ENCODE measurements around the gene CES5A.
"Not testable (repeated sequence)": the region's sequence is repeated elsewhere in the genome, so short reads cannot be mapped to it uniquely, and the experiment has no call there.

Gene CES5A

DNA sequence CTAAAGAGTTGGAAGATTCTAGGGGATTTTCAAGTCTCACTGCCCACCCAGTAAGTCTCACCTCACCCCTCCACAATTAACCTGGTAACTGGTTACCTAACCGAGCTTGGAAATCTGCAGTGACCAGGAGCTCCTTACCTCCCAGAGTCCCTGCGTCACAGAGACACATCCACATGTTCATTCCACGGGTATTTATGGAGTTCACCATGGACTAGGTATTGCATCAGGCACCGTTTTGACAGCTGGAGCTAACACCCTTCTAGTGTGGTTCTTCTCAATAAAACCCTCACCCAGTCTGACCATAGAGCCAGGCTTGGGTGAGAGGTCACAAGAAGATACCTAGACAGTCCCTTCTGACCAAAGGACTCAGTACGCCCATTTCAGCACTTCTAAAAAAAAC, 2.1 kb downstream of the CES5A start:
- DNase-seq (ENCODE audit: low spot score): no peak

DNA sequence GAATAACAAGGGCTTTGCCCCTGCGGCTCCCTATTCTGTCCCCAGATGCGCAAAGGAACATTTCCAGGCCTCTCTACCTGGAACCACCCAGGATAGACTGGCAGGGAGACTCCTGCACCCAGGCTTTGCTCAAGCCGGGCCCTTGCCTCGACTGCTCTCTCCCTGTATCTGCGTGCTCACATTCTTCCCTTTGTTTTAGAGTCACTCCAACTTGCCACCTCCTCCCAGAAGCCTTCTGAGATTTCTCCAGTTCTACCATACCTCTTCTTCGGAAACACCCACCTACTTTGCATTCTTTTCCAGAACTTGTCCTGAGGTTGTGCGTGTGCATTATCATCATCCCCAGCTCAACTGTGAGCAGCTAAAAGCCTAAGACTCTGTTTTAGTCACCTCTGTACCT, 3.0 kb downstream of the CES5A start:
- DNase-seq (ENCODE audit: low spot score): no peak

DNA sequence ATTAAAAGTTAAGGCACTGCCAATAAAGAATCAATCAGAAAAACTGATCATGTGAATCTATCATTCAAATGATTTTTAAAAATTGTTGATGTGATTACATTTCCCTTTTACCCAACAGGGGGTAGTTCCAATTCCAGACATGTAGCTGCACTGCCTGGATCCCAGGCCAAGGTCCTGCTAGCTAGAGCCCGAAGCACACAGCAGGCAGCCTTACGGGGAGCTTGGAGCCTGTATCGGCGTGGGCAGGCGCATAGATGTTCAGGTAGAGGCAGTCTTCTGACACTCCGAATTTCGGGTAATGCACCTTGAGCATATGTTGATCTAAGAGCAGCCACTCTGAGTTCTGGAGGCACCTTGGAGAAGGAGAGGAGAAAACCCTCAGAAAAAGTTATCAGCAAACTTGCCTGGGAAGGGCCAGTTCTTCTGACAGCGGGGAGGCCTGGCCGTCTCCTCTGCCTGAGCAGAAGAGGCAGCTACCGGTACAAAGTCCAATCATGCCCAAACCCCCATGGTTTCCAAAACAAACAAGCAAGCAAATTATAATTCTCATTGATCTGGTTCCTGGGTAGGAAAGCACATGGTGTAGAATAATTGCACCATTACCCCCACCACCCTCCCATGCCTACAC, 3.6 kb downstream of the CES5A start:
- no peak for DNase-seq (ENCODE audit: low spot score)

DNA sequence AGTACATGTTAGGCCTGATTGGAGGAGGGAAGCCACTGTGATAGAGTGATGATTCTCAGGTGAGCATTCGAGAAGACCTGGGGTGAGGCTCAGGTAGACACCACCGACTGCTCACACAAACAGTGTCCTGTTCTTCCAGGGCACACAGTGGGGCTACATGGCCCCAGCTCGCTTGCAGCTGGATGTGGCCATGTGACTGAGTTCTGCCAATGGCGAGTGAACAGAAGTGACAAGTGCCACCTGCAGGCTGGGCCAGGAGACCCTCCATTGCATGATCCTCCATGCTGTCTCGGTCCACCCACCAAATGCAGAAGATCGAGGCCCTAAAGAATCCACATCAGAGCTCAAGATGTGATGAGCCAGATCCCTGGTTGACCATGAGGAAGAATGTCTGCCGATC, 6.2 kb downstream of the CES5A start:
- no peak for DNase-seq (ENCODE audit: low spot score)

DNA sequence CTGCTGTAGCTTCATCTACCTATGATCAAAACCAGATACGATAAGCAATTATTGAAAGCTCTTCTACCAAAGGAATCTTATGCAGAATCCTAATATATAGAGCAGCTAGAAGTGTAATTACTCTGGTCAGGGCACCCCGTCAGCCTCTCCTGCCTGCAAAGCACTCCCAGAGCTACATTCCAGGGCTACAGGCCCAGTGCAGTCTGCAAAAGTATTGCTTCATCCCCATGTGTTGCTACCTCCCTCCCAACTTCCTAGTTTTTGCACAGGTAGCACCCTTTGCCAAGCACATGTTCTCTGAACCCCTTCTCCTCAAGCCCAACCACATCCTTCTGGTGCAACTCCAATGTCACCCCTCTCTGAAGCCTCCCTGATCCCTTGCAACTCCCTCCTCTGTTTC, 7.0 kb downstream of the CES5A start:
- DNase-seq (ENCODE audit: low spot score): no peak

DNA sequence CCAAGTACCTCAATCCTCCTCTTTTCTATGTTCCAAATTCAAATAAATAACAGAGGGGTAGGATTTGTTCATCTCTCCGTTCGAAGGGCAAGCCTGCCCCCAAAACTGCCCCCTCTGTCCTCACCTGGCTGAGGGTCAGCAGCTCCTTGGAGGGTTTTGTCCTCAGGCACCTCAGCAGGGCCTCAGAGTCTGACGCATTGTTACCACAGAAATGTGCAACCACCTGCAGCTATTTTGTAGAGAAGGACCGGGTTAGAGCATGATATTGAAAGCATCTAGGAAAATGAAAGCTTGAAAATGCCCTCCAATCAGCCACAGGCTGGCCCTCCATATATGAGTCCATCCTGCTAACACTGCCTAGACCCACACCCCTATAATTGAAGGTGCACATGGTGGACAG, 13.9 kb downstream of the CES5A start:
- no peak for DNase-seq (ENCODE audit: low spot score)

DNA sequence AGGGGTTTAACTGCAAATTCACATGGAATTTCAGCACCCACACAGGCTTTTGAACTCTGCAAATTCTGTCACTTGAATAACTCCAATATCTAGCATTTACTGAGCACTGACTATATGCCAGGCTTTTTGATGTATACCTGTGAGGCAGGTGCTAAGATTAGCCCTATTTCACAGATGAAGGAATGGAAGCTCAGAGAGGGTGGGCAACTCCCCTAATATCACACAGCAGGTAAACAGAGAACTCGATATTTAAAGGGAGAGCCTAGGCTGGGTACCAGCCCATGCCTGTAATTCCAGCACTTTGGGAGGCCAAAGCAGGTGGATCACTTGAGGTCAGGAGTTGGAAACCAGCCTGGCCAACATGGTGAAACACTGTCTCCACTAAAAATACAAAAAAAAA, 17.5 kb downstream of the CES5A start:
- not testable (repeated sequence) for DNase-seq (ENCODE audit: low spot score)

DNA sequence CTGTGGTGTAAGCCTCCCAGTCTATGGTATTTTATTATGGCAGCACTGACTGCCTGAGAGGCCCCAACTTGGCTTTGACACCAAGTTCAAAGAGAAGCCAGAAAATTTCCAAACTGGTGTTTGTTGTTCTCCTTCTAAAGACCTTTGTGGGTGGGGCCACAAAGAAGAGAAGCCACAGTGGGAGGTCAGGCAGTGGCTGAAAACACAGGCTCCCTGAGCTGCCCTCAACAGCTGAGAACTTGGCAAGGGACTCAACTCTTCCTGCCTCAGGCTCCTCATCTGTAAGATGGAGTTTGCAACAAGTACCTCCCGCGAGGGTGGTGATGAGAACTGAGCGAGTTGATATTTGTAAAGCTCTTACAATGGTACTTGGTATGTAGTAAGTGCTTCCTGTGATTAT, 18.2 kb downstream of the CES5A start:
- no peak for DNase-seq (ENCODE audit: low spot score)

DNA sequence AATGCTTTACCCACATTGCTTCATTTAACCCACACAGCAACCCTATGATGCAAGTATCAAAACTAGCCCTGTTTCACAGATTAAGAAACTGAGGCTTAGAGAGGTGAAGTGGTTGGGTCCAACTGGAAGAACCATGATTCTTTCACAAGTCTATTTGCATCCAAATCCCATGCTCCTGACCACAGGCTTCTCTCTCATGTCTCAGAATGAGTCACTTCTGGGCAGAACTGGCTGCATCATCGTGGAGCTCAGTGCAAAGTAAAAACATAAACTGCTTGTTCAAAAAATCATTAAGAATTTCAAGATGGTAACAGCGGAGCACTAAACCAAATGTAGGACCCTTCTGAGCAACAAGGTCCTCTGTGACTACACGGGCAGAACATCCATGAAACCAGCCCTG, 22.1 kb downstream of the CES5A start:
- no peak for DNase-seq (ENCODE audit: low spot score)

DNA sequence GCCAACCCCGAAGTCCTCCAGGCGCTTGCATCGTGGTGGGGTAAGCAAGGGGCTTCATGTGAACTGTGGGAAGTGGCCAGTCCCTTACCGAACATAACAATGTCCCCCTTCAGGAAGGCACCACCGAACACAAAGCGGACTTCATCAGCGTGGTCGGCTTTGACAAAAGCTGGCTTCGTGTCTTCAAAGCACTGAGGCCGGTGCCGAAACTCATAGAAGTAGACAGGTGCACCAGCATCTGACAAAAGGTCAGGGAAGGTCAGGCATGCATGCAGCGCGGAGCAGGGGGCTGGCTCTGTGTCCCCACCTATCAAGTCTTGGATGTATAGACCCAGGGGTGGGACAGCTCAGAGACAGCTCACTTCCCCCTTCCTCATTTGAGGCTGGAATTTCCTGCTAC, 25.6 kb downstream of the CES5A start:
- no peak for DNase-seq (ENCODE audit: low spot score)

DNA sequence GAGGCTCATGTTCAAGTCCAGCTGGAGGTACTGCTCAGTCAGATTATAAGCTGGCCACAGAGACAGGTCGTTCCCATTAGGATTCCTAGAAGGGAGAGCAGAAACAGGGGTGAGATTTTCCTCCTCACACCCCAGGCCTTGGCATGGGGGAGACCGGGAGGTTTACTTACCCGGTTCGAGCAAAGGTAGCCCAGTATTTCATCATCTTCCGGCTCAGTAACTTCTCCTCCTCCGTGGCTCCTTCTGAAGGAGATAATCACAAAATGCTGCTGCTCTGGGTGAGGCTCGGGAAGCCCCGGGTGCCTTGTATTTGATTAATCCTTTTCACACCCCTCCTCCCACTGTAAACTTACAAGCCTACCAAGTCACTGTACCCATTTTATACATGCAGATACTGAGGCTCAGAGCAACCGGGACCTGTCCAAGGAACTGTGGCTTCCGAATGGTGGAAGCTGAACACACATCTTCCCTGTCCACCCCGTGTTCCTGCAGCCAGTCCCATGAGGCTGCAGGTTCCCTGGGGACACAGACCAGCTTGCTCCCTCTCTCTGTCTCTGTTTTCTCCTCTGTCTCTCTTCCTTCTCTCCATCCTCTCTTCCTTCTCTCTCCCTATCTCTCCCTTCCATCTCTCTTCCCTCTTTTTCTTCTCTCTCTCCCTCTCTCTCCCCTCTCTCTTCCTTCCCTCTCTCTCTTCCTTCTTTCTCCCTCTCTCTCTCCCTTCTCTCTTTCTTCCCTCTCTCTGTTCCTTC, 28.4 kb downstream of the CES5A start:
- no peak for DNase-seq (ENCODE audit: low spot score)

DNA sequence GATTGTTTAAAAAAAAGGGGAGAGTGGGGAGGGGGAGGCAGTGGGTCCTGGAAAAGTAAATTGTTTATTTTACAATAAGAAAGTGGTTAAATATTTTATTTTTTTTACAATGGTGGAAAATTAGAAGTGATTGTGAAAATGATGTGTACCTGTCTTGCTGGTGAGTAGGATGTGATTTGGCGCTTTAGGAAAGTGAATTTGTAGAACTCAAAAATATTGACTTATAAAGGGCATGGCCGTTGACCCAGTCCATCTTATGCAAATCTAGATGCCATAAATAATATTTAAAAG, 32.1 kb downstream of the CES5A start:
- DNase-seq (ENCODE audit: low spot score): no peak

DNA sequence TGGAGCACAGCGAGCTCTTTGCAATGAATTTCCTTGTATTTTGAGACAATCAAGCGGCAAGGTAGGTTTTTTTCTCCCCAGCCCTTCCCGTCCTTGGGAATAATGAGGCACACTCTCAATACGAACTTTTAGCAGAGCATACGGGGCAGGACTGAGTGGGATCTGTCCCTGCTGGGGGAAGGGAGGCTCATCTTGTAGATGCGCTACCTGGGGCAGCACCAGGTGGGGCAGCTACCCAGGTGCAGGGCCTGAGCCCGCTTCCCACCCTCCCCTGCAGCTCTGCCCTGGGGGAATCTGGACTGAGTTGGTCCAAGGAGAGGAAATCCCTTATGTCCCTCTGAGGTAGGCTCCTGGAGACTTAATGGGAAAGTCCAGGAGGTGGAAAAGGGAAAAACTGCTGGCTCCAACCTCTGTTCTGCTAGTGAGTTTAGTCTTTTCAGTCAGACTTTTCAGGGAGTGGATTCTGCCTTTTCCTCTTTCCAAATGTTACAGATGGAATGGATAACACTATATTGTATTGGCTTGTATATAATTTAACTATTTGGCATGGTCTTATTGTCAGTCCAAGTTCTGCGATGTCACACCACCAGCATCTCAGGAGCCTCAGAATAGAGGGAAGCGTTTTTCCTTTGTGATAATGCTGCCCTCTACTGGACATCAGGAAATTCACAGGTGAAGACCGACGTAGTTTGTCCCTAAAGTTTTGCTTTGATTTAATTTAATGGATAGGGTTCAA, 32.6 kb downstream of the CES5A start:
- DNase-seq (ENCODE audit: low spot score): peak; percentile 15

DNA sequence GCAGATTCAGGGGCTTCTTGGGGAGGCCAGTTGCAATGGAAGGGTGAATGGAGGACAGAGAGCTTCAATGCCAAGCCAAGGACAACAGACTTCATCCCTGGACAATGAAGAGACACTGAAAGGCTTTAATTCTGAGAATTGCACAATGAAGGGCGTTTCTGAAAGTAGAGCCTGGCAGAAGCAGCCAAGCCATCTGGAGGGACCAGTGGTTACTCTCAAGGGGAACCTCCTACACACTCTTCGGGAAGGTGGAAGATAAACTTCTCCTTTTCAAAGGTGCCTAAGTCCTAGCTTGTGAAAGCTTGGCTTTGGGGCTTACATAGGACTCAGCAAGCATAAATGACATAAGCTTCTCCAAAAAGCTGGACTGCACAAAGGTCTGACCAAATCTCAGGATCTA, 36.1 kb downstream of the CES5A start:
- DNase-seq (ENCODE audit: low spot score): no peak

DNA sequence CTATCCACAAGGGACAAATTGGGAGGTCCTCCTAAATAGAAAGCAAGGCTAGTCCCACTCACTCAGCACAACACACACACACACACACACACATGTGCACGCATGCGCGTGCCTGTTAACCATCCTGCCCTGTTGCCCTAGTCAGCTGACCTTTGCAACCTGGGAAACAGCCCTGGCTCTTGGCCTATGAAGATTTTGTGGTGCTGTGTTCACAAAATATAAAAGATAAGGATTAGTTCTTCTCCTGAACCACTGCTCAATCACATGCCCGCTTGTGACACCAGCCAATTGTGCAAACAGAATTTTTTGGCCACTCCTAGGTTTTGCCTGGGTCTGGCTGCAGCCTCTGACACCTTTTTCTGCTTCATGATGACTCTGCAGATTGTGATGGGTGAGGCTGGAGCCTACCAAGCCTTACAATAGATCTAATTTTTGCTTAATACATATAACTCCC, 39.0 kb downstream of the CES5A start:
- DNase-seq (ENCODE audit: low spot score): no peak

DNA sequence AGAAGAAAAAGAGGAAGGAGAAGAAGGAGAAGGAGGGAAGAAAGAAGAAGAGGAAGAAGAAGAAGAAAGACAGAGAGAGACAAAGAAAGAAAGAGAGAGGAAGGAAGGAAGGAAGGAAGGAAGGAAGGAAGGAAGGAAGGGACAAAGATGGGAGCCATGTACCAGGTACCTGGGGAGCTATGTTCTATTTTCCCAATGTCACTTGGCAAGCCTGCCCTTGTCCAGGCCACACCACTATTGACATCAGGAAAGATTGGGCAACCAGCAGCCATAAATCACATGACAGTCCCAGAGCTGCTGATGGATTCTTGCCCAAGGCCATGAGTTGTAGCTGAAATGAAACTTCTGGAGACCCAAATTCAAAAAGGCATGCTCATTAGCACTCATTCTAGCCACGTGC, 39.6 kb downstream of the CES5A start:
- DNase-seq (ENCODE audit: low spot score): peak; percentile 18

DNA sequence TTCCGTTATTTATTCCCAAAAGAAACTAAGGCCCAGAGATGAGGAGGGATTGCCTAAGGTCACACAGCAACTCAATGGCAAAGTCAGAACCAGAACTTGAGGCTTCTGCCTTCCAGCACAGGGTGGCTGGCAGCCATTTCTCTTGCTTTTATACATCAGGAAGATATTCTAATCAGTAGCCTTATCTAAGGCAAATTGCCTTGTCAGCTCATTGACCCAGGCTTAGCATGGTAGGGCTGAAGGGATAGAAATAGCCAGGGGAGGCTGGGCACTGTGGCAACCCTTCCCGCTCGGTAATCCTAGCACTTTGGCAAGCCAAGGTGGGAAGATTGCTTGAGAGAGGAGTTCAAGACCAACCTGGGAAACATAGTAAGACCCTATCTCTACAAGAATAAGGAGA, 40.0 kb downstream of the CES5A start:
- DNase-seq (ENCODE audit: low spot score): not testable (repeated sequence)

DNA sequence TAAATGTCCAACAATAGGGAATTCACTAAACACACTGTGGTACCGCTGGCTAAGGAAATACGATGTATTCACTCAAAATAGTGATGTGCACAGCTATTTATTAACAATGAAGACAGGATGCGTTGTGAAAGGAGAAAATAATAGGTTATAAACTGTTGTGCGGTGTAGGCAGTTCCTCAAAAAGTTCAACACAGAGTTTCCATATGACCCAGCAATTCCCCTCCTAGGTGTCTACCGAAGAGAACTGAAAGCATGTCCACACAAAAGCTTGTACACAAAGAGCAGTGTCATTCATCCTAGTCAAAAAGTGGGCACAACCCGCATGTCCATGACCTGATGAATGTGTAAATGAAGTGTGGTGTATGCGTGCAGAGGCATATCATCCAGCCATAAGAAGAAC, 41.1 kb downstream of the CES5A start:
- no peak for DNase-seq (ENCODE audit: low spot score)

DNA sequence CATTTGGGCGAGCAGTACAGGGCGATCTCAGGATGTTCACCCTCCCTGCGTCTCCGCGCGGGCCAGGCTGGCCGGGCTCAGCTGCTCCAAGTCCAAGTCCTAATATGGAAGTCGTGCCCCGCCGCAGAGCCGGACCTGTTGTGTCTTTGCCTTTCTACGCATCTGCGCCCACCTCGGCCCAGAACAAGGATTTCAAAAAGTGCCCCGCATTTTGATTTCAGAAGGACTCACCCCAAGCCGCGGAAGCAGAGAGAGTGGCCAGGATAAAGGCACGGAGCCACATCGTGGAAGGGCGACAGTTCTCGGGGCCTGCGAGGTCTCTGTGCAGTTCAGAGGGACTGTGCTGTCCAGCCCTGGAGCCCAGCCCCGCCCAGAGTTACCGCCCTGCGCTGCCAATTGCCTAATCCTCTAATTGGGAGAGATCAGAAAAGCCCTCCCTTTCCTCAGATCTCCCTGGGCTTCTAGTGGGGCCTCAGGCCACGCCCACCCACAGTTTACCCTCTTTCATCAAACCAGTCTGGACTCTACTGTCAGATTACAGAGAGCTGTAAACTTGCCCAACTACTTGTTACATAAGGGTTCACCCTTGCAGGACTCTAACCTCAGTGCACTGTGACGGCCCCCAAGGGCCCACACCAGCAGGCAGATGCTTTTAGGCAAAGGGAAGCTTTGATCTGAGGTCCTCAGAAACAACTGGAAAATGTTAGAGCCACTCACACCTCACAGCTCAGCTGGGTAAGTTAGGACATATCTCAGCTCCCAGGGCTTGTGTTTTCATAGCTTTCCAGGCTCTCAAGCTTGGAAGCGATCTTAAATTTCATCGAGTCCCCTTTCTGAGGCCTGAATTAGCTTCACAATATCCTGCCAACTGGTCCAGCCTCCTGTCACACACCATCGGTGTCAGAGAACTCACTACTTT, 42.1 kb downstream of the CES5A start, which contains the start of gene CES1:
Gene CES1, minus strand, starts transcription at position 324 of the 919 bp plus-strand sequence. Its CDS starts 41 bp downstream, at position 283.
- DNase-seq (ENCODE audit: low spot score): peak; percentile 56

DNA sequence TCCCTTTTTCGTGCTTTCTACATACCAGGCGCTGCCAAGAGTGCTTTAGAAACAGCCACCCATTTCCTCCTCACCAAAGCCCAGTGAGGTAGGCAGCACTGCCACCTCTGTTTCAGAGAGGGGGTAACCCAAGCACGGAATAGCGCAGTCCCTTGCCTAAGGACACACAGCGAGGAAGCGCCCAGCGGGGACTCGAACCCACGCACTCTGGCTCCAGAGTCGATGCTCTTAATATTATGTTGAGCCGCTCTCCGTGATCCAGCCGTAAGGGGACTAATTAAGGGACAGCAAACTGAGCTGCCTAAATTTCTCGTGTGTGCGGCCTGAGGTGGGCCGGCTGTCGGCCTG, 42.8 kb downstream of the CES5A start:
- no peak for DNase-seq (ENCODE audit: low spot score)

DNA sequence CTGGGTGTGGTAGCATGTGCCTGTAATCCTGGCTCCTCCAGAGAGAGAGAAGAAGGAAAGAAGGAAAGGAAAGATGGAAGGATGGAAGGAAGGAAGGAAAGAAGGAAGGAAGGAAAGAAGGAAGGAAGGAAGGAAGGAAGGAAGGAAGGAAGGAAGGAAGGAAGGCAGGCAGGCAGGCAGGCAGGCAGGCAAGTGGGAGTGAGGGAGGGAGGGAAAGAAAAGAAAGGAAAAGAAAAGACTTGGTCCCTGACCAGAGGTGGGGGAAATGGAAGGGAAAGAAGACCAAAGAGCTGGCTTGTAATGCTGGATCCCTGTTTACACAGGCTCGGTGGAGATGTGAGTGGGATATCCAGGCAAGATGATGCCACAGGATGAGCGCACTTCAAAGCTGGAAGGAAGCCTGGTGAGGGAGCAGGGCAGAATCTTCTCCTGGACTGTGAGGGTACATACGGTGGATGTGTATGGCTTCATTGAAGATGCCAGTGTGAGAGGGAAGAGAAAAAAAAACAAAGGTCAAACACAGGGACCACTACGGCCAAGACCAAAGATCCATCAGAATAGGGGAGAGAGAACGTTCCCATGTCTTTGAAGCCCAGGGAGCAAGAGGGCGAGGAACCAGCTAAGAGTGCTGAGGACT, 44.4 kb downstream of the CES5A start:
- no peak for DNase-seq (ENCODE audit: low spot score)

DNA sequence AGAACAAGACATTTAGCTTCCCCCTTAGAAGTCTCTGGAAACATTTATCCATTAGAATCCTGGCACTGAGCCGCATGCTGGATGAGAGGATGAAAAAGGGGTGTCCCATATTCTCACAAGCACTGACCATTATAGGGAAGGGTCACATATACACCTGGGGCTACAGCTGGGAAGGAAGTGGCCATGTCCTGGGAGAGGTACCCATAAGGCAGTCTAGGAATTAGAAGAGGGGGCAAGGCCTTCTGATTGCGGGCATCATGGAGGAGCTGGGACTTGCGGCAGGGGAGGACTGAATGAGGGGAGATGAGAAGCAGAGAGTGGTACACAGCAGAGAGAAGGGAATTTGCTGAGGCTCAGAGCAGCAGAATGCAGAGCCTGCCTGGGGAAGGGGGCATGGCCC, 45.9 kb downstream of the CES5A start:
- not testable (repeated sequence) for DNase-seq (ENCODE audit: low spot score)

All from HuH-7 (cell line).